Sciatic nerve (tissue), 2 donors: ENCODE measurements around the gene PCSK5. TPM values are rescaled to one million over a fixed set of nuclear protein-coding genes. Genes with fewer than 3 reads are reported as not detected.
"Not testable (repeated sequence)": the region's sequence is repeated elsewhere in the genome, so short reads cannot be mapped to it uniquely, and the experiment has no call there.

Experiments used
- ATAC-seq: fragments of 200-7000 bp; cut with Tn5 transposase; one replicate; pipeline ENCODE4 v1.9.1; 2020; ENCODE audit warnings: mild to moderate bottlenecking, moderate library complexity
- DNase-seq: peaks from one replicate; pipeline ENCODE4 v3.0.0-alpha.2; 2020; ENCODE audit warnings: low spot score
- intact Hi-C: fragments of 100-400 bp; cut with DNase I; formaldehyde crosslinking; loops from one replicate; pipeline ENCODE4 v1.14.2; 2022
- total RNA-seq: library from RNA; stranded (reverse); fragmentation: NEBNext Ultra II Directional; extraction: Animal tissue kit (Norgen Biotek cat#: 25700); gene quantifications from one replicate; pipeline ENCODE4 v1.2.1, GENCODE V29; 2021
- donor health status: DM: no; HTN: no; CAD: no.
- donor health status: DM: no; HTN: no; CAD: no.

Gene PCSK5
- total RNA-seq, result 18.8 TPM

DNA sequence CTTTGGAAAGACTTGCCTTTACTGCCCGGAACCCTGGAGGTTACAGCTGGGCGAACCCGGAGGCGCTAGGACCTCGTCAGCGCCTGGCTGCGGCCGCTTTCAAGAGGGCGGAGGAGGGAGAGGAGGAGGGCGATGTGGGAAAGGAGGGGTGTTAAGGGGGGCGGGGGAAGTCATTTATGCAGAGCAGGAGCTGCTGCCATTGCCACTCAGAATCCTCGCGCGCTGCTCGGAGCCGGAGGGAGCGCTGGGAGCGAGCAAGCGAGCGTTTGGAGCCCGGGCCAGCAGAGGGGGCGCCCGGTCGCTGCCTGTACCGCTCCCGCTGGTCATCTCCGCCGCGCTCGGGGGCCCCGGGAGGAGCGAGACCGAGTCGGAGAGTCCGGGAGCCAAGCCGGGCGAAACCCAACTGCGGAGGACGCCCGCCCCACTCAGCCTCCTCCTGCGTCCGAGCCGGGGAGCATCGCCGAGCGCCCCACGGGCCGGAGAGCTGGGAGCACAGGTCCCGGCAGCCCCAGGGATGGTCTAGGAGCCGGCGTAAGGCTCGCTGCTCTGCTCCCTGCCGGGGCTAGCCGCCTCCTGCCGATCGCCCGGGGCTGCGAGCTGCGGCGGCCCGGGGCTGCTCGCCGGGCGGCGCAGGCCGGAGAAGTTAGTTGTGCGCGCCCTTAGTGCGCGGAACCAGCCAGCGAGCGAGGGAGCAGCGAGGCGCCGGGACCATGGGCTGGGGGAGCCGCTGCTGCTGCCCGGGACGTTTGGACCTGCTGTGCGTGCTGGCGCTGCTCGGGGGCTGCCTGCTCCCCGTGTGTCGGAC is at the start of gene PCSK5:
Gene PCSK5, plus strand, starts transcription at position 202 of the 805 bp plus-strand sequence. Its CDS starts 509 bp downstream, at position 711.
- intact Hi-C loops, result no loop called here

GRCh38 chr9:75844321-75844720 is 46.2 kb upstream of the PCSK5 start:
- DNase-seq (no peak), ATAC-seq (no peak)
- intact Hi-C loops, result no loop called here

More for the DNA sequence above, at the start of gene PCSK5:
- ATAC-seq (peak; percentile 97), DNase-seq (peak; percentile 95)

- no peak for DNase-seq
- intact Hi-C loops, result no loop called here
- no peak for ATAC-seq
Observed at GRCh38 chr9:75845806-75846205, 44.7 kb upstream of the PCSK5 start.

GRCh38 chr9:75847085-75847484 is 43.4 kb upstream of the PCSK5 start:
- no peak for ATAC-seq
- no peak for DNase-seq
- intact Hi-C loops, result no loop called here

DNA sequence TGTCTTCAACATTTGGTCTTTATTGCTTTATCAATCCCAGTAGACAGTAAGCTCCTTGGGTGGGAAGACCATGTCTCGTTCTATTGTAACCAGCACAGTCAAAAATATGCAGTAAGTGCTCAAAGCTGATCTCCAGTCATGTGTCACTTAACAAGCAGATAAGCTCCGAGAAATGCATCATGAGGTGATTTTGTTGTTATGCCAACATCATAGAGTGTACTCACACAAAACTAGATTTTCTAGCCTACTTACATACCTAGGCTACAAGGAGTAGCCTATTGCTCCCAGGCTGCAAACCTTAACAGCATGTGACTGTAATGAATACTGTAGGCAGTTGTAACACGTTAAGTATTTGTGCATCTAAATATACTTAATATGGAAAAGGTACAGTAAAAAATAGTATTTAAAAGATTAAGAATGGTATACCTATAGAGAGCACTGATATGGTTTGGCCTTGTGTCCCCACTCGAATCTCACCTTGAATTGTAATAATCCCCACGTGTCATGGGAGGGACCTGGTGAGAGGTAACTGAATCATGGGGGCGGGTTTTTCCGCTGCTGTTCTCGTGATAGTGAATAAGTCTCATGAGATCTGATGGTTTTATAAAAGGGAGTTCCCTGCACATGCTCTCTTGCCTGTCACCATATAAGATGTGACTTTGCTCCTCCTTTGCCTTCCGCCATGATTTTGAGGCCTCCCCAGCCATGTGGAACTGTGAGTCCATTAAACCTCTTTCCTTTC is 39.8 kb upstream of the PCSK5 start:
- intact Hi-C loops, result no loop called here
- no peak for ATAC-seq

GRCh38 chr9:75851917-75852316 is 38.6 kb upstream of the PCSK5 start:
- intact Hi-C loops, result no loop called here
- ATAC-seq (no peak), DNase-seq (no peak)

More for the DNA sequence above, 39.8 kb upstream of the PCSK5 start:
- no peak for DNase-seq

GRCh38 chr9:75852746-75853145 is 37.7 kb upstream of the PCSK5 start:
- intact Hi-C loops, result no loop called here
- no peak for ATAC-seq
- no peak for DNase-seq

DNA sequence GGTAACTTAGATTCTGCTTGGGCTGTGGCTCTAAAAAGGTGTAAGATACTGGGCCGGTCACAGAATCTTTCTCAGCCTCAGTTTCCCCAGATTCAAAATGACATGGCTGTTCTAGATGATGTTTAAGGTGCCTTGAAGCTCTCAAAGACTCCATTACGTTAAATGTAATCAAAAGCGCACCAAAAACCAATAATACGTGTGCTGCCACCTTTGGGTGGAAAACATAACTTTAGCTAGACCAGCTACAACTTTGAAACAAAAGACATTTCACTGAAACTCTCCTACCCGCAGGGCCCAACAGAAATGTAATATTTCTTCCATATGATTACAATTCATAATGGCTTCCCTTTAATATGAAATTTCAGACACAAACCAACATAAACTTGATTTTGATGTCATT is 35.0 kb upstream of the PCSK5 start:
- no peak for DNase-seq
- ATAC-seq, result no peak
- intact Hi-C loops, result no loop called here

GRCh38 chr9:75858497-75859092 is 31.9 kb upstream of the PCSK5 start:
- no peak for DNase-seq
- intact Hi-C loops, result no loop called here
- no peak for ATAC-seq

- intact Hi-C loops, result no loop called here
- ATAC-seq, result no peak
- no peak for DNase-seq
Observed at GRCh38 chr9:75864266-75864665, 26.2 kb upstream of the PCSK5 start.

DNA sequence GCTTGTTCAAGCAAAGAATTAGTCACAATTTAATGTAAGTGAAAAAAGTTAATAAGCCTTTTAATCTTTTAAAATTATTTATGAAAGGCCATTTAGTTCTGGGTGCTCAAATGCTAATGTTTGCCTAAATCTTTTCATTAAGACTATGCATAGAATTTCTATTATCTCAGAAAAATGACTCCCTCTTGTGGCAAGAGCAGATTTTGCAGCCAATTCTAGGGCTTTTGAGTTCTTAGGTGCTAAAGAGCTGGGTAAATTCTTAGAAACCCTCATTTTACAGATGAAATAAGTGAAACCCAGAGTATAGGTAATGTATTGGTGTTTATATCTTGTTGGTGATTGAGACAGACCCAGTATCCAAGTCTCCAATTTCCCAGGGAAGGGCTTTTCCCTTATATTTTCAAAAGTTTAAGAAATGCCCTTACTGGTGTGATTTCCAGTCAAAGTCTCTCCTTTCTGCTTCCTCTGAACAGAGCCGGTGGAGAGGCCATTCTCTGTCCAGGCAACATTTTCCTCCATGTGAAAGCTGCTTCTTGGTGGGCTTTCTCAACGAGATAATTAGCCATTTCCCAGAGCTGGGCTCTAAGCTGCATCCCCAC is 24.1 kb upstream of the PCSK5 start:
- ATAC-seq, result no peak
- intact Hi-C loops, result no loop called here
- DNase-seq, result peak; percentile 70

GRCh38 chr9:75868526-75868925 is 21.9 kb upstream of the PCSK5 start:
- peak; percentile 56 for ATAC-seq
- DNase-seq, intact Hi-C loops: not testable (repeated sequence)

DNA sequence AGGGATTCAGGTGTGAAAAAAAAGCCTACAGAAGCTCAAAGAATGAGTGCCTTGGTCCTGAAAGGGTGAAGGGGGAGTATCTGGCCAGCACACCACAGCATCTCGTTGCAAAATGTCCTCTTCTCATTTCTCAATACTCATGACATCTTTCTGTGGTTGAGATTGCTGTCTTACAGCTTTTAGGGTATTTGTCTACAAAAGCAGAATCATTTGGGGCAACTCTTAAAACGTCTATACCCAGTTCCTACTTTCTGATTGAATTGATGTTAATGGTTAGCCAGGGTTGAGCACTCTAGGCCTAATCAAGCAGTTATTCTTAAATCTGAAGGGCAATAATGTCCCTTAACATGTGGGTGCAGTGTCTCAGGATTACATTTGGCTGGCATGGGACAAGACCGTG is 21.2 kb upstream of the PCSK5 start:
- ATAC-seq (peak; percentile 60), DNase-seq (no peak)
- intact Hi-C loops, result no loop called here

GRCh38 chr9:75870450-75870849 is 20.0 kb upstream of the PCSK5 start:
- intact Hi-C loops, result no loop called here
- DNase-seq (no peak), ATAC-seq (no peak)

GRCh38 chr9:75871624-75872023 is 18.8 kb upstream of the PCSK5 start:
- intact Hi-C loops, result no loop called here
- no peak for ATAC-seq
- DNase-seq, result no peak

- intact Hi-C loops, result no loop called here
- DNase-seq (no peak), ATAC-seq (no peak)
Observed at GRCh38 chr9:75873712-75874111, 16.8 kb upstream of the PCSK5 start.

DNA sequence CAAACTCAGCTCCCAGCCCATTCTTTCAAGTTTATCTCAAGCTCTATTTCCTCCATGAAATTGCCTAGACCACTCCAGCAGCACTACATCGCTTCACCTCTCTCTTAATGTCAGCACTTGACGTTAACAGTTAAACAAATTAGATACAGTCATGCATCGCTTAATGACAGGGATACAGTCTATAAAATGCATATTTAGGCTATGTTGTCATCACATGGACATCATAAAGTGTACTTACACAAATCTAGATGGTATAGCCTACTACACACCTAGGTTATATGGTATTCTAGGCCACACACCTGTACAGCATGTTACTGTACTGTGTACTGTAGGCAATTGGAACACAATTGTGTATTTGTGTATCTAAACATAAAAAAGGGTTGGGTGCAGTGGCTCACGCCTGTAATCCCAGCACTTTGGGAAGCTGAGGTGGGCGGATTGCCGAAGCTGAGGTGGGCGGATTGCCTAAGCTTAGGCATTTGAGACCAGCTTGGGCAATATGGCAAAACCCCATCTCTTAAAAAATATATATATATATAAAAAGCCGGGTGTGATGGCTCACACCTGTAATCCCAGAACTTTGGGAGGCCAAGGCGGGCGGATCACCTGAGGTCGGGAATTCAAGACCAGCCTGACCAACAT is 13.4 kb upstream of the PCSK5 start:
- intact Hi-C loops, result no loop called here
- ATAC-seq (no peak), DNase-seq (no peak)

DNA sequence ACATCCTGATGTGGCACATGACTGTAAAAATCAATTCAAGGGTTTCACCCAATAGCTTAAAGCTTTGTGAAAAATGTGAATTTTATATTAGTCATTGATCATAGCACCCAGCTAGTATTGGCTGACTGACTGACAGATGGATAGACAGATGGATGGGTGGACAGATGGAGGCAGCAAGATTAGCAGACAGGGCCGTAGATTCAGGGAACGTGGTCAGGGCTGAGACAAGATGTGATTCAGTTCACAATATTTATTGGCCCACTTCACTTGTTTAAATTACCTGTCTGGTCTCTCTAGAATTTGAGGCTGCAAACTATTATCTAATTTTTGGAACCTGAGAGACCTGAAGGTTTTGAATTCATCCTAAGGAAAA is 12.0 kb upstream of the PCSK5 start:
- DNase-seq (no peak), ATAC-seq (no peak)
- intact Hi-C loops, result no loop called here

DNA sequence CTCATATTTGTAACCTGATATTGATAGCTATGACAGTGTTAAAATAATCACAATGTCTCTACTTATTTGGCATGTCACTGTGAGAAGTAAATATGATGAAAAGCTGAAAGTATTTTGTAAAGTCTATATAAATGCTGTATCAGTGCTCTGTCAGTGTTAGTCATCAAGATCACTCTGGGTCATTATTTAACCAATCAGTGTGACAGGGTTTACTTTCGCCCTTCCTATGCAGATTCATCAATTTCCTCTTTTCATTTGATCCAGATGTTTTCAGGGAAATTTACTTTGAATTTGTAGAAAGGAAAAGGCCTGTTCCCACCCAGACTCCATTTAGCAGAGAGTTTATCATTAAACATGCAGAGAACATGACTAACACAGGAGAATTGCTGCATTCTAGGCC is 9.9 kb upstream of the PCSK5 start:
- DNase-seq (no peak), ATAC-seq (no peak)
- intact Hi-C loops, result no loop called here
